T-cell (primary cell): Measurements from ENCODE around the gene VSTM2B. TPM values are rescaled to one million over a fixed set of nuclear protein-coding genes. Genes with fewer than 3 reads are reported as not detected.

Experiments
- ATAC-seq, 4 experiments: fragments of 200-7000 bp in 3 of 4; fragments of 150-1000 bp in 1 of 4; cut with Tn5 transposase; replicated peaks in 1 of 4; 1 replicate in 3 of 4; 2 replicates in 1 of 4; pipeline ENCODE4 v1.10.0; 2021; ENCODE audit warnings: moderate library complexity in 3 of 4, mild to moderate bottlenecking in 2 of 4, moderate number of reproducible peaks in 1 of 4
- CTCF ChIA-PET, 2 donors: fragments of 300-600 bp; sonication (Branson Sonifier 250); formaldehyde crosslinking; loops; one replicate each; lab custom pipeline; 2022; ENCODE audit warnings: antibody characterized with exemption in 2 of 2; lab: Charles Lee
- POLR2A ChIA-PET, 2 donors: fragments of 300-600 bp; sonication (Branson Sonifier 250); formaldehyde crosslinking; loops; one replicate each; lab custom pipeline; 2022; ENCODE audit warnings: antibody characterized with exemption in 2 of 2; lab: Charles Lee
- DNase-seq, 35 experiments: peaks; one replicate each; pipeline versions ENCODE4 v3.0.0 to v3.0.0-alpha.2; 2013 to 2023
- H3K27ac ChIP-seq: one replicate; pipeline ENCODE4 v1.5.1; 2013; ENCODE audit warnings: low read length
- H3K27me3 ChIP-seq, 2 experiments: replicated peaks in 1 of 2; 1 replicate in 1 of 2; 2 replicates in 1 of 2; pipeline versions ENCODE4 v1.6.1 to v1.7.0; 2013; ENCODE audit warnings: low read length in 1 of 2, mixed read lengths in 1 of 2; ENCODE audit not compliant: control insufficient read depth in 2 of 2, insufficient read depth in 2 of 2; ENCODE audit errors: extremely low read depth in 1 of 2
- H3K36me3 ChIP-seq, 2 donors: 1 replicate in 1 of 2; 2 replicates in 1 of 2; pipeline versions ENCODE4 v1.6.1 to v1.7.0; 2013; ENCODE audit warnings: low read length in 1 of 2; ENCODE audit not compliant: control insufficient read depth in 2 of 2, insufficient read depth in 1 of 2; ENCODE audit errors: extremely low read depth in 1 of 2
- H3K4me1 ChIP-seq, 2 experiments: 1 replicate in 1 of 2; 2 replicates in 1 of 2; pipeline versions ENCODE4 v1.6.1 to v1.7.0; 2013; ENCODE audit warnings: low read length in 2 of 2, mixed read lengths in 1 of 2; ENCODE audit not compliant: insufficient read depth in 2 of 2, control insufficient read depth in 1 of 2; ENCODE audit errors: extremely low read depth in 1 of 2
- H3K4me3 ChIP-seq, 2 donors: 1 replicate in 1 of 2; 2 replicates in 1 of 2; pipeline versions ENCODE4 v1.5.1 to v1.7.0; 2013; ENCODE audit warnings: mild to moderate bottlenecking in 2 of 2, low read length in 1 of 2, moderate library complexity in 1 of 2; ENCODE audit not compliant: control insufficient read depth in 1 of 2; ENCODE audit errors: extremely low read depth in 1 of 2
- H3K9me3 ChIP-seq: 2 replicates; pipeline ENCODE4 v1.7.0; 2013
- H3K27ac Mint-ChIP-seq, 2 donors: one replicate each; pipeline ENCODE4 v1.8.0; 2020 to 2021; ENCODE audit warnings: mild to moderate bottlenecking in 2 of 2, mixed read lengths in 2 of 2
- H3K27me3 Mint-ChIP-seq, 2 donors: one replicate each; pipeline ENCODE4 v1.8.0; 2021 to 2022; ENCODE audit warnings: mixed read lengths in 2 of 2
- H3K36me3 Mint-ChIP-seq: one replicate; pipeline ENCODE4 v1.8.0; 2021; ENCODE audit warnings: mixed read lengths
- H3K4me1 Mint-ChIP-seq, 3 donors: one replicate each; pipeline ENCODE4 v1.8.0; 2020 to 2022; ENCODE audit warnings: mixed read lengths in 3 of 3, mild to moderate bottlenecking in 1 of 3
- H3K4me3 Mint-ChIP-seq, 3 donors: one replicate each; pipeline ENCODE4 v1.8.0; 2020 to 2022; ENCODE audit warnings: mild to moderate bottlenecking in 3 of 3, mixed read lengths in 3 of 3, moderate library complexity in 3 of 3
- H3K9me3 Mint-ChIP-seq, 3 donors: one replicate each; pipeline ENCODE4 v1.8.0; 2020 to 2022; ENCODE audit warnings: mixed read lengths in 3 of 3
- WGBS: methylation state at CpG from one replicate; pipeline ENCODE4 v1.1.5; 2013; ENCODE audit warnings: missing lambda C conversion rate; ENCODE audit not compliant: insufficient coverage; 5-methylcytosine and 5-hydroxymethylcytosine counted together
- total RNA-seq, 35 experiments: library from RNA in 6 of 35; stranded (reverse) in 6 of 35; fragments of 120-200 nt in 1 of 35; gene quantifications; one replicate each; pipeline versions ENCODE4 v1.2.1 to v1.2.4 and lab custom pipeline; 2013 to 2026

VSTM2B gene
- total RNA-seq, 5 donors from 2014 or later (not counting 1 experiment from before 2014, with no cell fraction given) = not detected

DNA sequence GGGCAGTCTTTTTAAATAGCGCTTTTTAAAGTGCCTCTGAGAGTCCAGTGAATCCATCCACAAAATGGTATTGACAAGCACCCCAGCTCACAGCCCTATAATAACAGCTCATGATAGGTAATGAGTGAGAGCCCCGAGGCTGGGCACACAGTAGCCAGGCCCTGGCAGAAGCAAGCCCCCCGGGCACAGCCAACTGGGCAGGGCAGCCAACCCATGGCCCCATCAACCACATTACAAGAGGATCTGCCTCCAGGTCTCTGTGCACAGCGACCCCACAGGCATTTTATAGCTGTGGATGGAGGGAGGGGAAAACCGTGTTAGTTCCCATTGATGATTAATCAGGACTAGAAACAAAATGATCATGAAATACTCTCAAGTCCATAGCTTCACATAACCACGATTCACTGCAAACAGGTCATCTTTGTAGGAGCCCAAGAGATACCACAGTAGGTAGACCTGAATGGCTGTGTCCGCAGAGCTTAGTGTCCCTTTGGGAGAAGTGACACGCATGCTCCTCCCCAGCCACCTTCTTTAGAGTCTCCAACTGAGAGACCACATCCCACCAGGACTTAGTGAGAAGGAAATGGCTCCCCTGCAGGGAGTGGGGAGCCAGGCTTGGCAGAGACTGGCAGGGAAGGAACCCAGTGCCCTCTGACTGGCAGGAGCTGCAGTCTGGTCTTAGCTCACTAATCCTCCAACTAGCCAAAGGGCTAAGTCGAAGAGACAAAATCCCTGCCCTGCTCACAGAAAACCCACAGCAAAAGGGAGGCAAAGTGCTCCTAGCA, 4.3 kb upstream of the VSTM2B start:
- peaks cover 30 to 63% of the 10 kb centered on the region in 2 donors for H3K27me3 Mint-ChIP-seq
- H3K4me3 Mint-ChIP-seq = no peak overlapping the region
- H3K27ac Mint-ChIP-seq = no peak overlapping the region
- Histone ChIP-seq H3K27me3 (peaks cover 16 to 76% of the 10 kb centered on the region in 2 experiments), H3K36me3 (no peaks in the 10 kb centered on the region), H3K9me3 (no peaks in the 10 kb centered on the region), H3K4me1 (peaks cover 2 to 11% of the 10 kb centered on the region in 2 experiments), H3K4me3 (no peak overlapping the region), H3K27ac (no peak overlapping the region)
- peaks cover 0 to 9% (median 8%) of the 10 kb centered on the region in 3 donors for H3K4me1 Mint-ChIP-seq
- ChIA-PET CTCF (no interaction called here), POLR2A (no interaction called here)
- DNase-seq (no peak), ATAC-seq (no peak)
- no peaks in the 10 kb centered on the region for H3K9me3 Mint-ChIP-seq
- 50% methylated on average over 1 of the region's 9 CpGs for WGBS
- H3K36me3 Mint-ChIP-seq = no peaks in the 10 kb centered on the region

DNA sequence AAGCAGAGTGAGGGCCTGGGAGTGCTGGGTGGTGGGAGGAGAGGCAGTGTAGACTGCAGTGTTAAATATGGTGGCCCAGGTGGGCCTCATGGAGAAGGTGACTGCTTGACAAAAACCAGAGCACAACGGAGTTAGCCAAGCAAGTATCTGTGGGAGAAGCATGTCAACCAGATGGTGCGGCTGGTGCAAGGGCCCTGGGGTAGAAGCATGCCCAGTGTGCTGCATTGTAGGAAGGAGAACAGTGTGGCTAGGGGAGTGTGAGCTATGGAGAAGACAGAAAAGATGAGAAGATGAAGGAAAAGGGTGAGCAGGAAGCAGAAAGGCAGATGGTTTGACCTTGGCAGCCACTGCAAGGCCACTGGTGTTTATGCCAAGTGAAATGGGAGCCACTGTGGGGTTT, 2.2 kb upstream of the VSTM2B start:
- ChIA-PET POLR2A (no interaction called here), CTCF (no interaction called here)
- Histone ChIP-seq H3K36me3 (no peaks in the 10 kb centered on the region), H3K9me3 (no peaks in the 10 kb centered on the region), H3K27ac (no peak overlapping the region), H3K4me1 (peaks cover 2 to 31% of the 10 kb centered on the region in 2 experiments), H3K4me3 (no peak overlapping the region), H3K27me3 (peaks cover 16 to 79% of the 10 kb centered on the region in 2 experiments)
- H3K9me3 Mint-ChIP-seq = no peaks in the 10 kb centered on the region
- H3K4me3 Mint-ChIP-seq = peak overlapping the region in 1 of 3 donors; percentile 23
- ATAC-seq (no peak), DNase-seq (no peak)
- H3K4me1 Mint-ChIP-seq = peaks cover 9 to 25% (median 20%) of the 10 kb centered on the region in 3 donors
- H3K27me3 Mint-ChIP-seq = peaks cover 36 to 75% of the 10 kb centered on the region in 2 donors
- peak overlapping the region in 1 of 2 donors; percentile 33 for H3K27ac Mint-ChIP-seq
- WGBS = 100% methylated on average over 2 of the region's 2 CpGs
- H3K36me3 Mint-ChIP-seq = no peaks in the 10 kb centered on the region

DNA sequence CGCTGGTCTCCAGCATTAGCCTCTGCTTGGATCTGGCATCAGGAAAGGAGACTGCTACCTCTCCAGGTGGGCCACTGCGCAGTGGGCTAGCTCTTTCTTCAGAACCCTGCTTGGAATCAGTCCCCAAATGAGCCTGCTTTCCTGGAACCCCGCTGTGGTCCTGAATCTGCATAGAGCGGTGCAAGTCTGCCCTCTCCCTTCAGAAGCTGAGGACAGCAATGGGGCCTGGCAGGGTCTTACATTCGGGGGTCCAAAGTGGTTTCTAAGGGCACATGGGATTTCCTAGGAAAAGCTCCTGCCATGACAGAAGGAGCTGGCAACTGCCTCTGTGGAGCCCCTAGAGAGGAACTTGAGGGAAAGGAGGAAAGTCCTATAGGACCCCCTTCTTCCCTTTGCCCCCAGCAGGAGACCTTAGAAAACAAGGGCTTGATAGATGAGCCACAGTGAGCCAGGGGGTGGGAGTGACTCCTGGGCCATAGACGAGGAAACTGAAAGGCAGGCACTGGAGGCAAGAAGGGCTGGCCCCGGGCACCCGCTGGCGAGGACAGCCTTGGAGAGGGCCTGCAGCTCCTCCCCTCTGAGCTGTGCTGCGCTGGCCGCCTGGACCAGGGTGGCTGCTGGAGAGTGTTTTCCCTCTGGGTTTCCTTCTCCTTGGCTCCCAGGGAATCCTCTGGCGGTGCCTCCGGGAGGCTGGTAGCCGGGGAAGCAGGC, 1.4 kb upstream of the VSTM2B start:
- DNase-seq (no peak), ATAC-seq (no peak)
- POLR2A ChIA-PET = no interaction called here
- Mint-ChIP-seq H3K27ac (no peak overlapping the region), H3K4me1 (peaks cover 16 to 31% (median 24%) of the 10 kb centered on the region in 3 donors), H3K9me3 (no peaks in the 10 kb centered on the region), H3K4me3 (peak overlapping the region in 2 of 3 donors; percentile 67 to 73), H3K27me3 (peaks cover 39 to 73% of the 10 kb centered on the region in 2 donors), H3K36me3 (no peaks in the 10 kb centered on the region)
- H3K9me3 ChIP-seq = no peaks in the 10 kb centered on the region
- CTCF ChIA-PET = no interaction called here
- no peak overlapping the region for H3K4me3 ChIP-seq
- H3K27me3 ChIP-seq = peaks cover 16 to 79% of the 10 kb centered on the region in 2 experiments
- no peaks in the 10 kb centered on the region for H3K36me3 ChIP-seq
- H3K4me1 ChIP-seq = peaks cover 2 to 39% of the 10 kb centered on the region in 2 experiments
- WGBS = 7% methylated on average over 11 of the region's 14 CpGs
- H3K27ac ChIP-seq = no peak overlapping the region

DNA sequence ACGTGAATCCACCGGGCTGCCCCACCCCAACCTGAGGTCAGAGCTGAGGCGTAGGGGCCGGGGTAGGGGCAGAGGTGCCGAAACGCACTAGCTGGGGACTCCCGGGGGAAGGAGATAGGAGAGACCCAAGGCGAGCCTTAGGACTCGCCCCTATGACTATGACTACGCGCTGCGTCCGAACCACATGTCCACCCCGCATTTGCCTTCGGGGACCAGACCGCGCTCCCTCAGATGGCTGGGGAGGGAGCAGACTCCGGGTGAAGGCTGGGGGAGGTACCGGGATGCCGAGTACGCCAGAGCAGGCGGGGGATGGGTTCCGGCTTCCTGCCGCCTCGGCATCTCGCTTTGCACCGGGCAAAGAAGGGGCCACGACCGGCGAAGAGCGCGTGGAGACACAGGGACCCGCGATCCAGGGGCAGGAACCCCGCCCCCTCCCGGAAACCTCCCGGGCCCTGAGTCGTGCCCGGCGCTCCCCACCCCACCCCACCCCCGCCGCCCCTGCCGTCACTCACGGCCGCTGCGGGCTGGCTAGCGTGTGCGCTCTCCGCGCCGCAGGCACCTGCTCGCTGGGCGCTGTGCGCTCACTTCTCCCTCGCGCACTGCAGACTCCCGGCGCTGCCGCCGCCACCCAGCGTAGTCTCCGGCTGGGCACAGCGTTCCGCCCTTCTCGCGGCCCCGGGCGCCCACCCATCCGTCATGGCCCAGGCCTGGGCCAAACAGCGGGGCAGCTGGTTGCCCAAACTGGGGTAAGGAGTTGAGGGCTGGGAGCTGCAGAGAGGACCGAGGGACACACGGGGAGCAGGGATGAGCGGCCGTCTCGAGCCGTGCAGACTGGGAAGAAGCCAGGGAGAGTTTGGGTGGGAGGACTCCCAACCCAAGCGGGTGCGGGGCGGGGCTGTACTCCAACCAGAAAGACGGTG, 622 bp upstream of the VSTM2B start:
- WGBS = 4% methylated on average over 55 of the region's 80 CpGs
- Mint-ChIP-seq H3K4me3 (peak overlapping the region; percentile 44 to 73 (median 67)), H3K9me3 (no peaks in the 10 kb centered on the region)

DNA sequence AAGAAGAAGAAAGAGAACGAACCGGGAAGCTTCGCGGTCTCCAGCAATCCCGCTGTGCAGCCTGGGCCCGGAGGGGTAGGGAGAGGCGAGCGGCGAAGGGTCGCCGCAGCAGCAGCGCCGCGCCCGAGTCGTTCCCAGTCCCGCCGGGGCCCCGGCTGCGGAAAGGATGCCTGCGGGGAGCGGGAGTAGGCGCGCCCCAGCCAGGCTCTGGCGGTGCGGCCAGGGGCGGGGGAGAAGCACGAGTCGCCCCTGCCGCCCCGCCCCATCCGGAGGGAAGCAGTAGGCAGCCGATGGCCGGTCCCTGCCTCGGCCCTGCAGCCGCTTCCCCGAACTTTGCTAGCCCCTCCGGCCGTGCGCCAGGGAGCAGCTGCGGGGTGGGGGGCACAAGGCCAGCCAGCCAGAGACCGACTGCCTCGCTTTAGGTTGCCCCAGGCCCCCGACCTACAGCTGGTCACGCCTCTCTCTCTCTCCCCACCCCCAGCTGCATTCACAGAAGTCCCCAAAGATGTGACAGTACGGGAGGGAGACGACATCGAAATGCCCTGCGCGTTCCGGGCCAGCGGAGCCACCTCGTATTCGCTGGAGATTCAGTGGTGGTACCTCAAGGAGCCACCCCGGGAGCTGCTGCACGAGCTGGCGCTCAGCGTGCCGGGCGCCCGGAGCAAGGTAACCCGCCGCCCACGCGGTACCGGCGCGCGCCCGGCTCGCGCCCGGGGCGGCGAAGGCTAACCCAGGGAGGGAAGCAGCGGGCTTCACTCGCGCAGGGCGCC, 1.1 kb downstream of the VSTM2B start:
- H3K27ac ChIP-seq = no peak overlapping the region
- peaks cover 2 to 46% of the 10 kb centered on the region in 2 experiments for H3K4me1 ChIP-seq
- peak overlapping the region; percentile 17 to 80 (median 49) for H3K4me3 Mint-ChIP-seq
- DNase-seq (peak in 1 of 35 experiments; percentile 11), ATAC-seq (no peak)
- CTCF ChIA-PET = no interaction called here
- no peak overlapping the region for H3K27ac Mint-ChIP-seq
- no peaks in the 10 kb centered on the region for H3K36me3 Mint-ChIP-seq
- H3K9me3 Mint-ChIP-seq = no peaks in the 10 kb centered on the region
- H3K9me3 ChIP-seq = no peaks in the 10 kb centered on the region
- peaks cover 20 to 79% of the 10 kb centered on the region in 2 experiments for H3K27me3 ChIP-seq
- H3K27me3 Mint-ChIP-seq = peaks cover 46 to 69% of the 10 kb centered on the region in 2 donors
- H3K4me3 ChIP-seq = peak overlapping the region in 1 of 2 donors; percentile 35
- no peaks in the 10 kb centered on the region for H3K36me3 ChIP-seq
- peaks cover 18 to 38% (median 33%) of the 10 kb centered on the region in 3 donors for H3K4me1 Mint-ChIP-seq
- POLR2A ChIA-PET = no interaction called here
- 2% methylated on average over 69 of the region's 79 CpGs for WGBS

More for the DNA sequence above, 622 bp upstream of the VSTM2B start:
- no peaks in the 10 kb centered on the region for H3K9me3 ChIP-seq
- DNase-seq (no peak), ATAC-seq (no peak)
- no peak overlapping the region for H3K27ac Mint-ChIP-seq
- peaks cover 18 to 34% (median 28%) of the 10 kb centered on the region in 3 donors for H3K4me1 Mint-ChIP-seq
- no peaks in the 10 kb centered on the region for H3K36me3 ChIP-seq
- H3K36me3 Mint-ChIP-seq = no peaks in the 10 kb centered on the region
- POLR2A ChIA-PET = no interaction called here
- H3K4me1 ChIP-seq = peaks cover 2 to 43% of the 10 kb centered on the region in 2 experiments
- H3K4me3 ChIP-seq = no peak overlapping the region
- CTCF ChIA-PET = no interaction called here
- H3K27me3 ChIP-seq = peaks cover 16 to 76% of the 10 kb centered on the region in 2 experiments
- no peak overlapping the region for H3K27ac ChIP-seq
- H3K27me3 Mint-ChIP-seq = peaks cover 33 to 69% of the 10 kb centered on the region in 2 donors
